HepG2 (cell line): ENCODE measurements around the gene HES2. TPM values are rescaled to one million over a fixed set of nuclear protein-coding genes. Genes with fewer than 3 reads are reported as not detected.
"Not testable (repeated sequence)": the region's sequence is repeated elsewhere in the genome, so short reads cannot be mapped to it uniquely, and the experiment has no call there.

Experiments
- ATAC-seq: fragments of 200-7000 bp; cut with Tn5 transposase; 3 replicates; pipeline ENCODE4 v1.9.1; 2020; ENCODE audit warnings: mild to moderate bottlenecking, moderate library complexity
- BruUV-seq: library from RNA; stranded (reverse); fragments of 400-500 nt; replicated peaks from 2 replicates; lab custom pipeline; 2021; lab: Mats Ljungman, UMichigan
- CTCF ChIA-PET: fragments of 300-600 bp; formaldehyde crosslinking; extraction: SDS; loops from one replicate; lab custom pipeline; 2021; ENCODE audit warnings: low total read pairs, inconsistent platforms, low intra/inter-chr PET ratio; lab: Yijun Ruan, JAX
- POLR2A ChIA-PET: fragments of 350-600 bp; sonication (Branson Sonifier 250); formaldehyde crosslinking; loops from one replicate; lab custom pipeline; 2020; ENCODE audit warnings: antibody characterized with exemption, inconsistent platforms; lab: Yijun Ruan, JAX
- DNase-seq: peaks from one replicate; pipeline ENCODE4 v3.0.0-alpha.2; 2015; ENCODE audit warnings: low spot score
- FAIRE-seq: peaks from 3 replicates; lab custom pipeline; 2011; peaks lifted over from hg19 to GRCh38; lab: Jason Lieb, UNC
- H2AFZ ChIP-seq: one replicate; pipeline ENCODE4 v1.6.1; 2011; ENCODE audit warnings: low read length, inconsistent platforms
- H3K27ac ChIP-seq: fragments of 300-600 bp; 3 replicates; pipeline ENCODE4 v1.8.0; 2011; ENCODE audit warnings: mixed run types, mild to moderate bottlenecking, mixed read lengths, low read length, inconsistent platforms; ENCODE audit not compliant: insufficient read depth; ENCODE audit errors: extremely low read length
- H3K27me3 ChIP-seq, 2 experiments: fragments of 200-600 bp in 1 of 2; 2 replicates in 1 of 2; 3 replicates in 1 of 2; pipeline versions ENCODE4 v1.6.0 to v1.8.0; 2011; ENCODE audit warnings: low read length in 2 of 2, mild to moderate bottlenecking in 2 of 2, moderate library complexity in 2 of 2, inconsistent platforms in 1 of 2; ENCODE audit not compliant: insufficient read depth in 2 of 2, control insufficient read depth in 1 of 2
- H3K36me3 ChIP-seq, 2 experiments: fragments of 200-600 bp in 1 of 2; replicated peaks in 1 of 2; 2 replicates in 1 of 2; 3 replicates in 1 of 2; pipeline versions ENCODE4 v1.5.1 to v1.8.0; 2011; ENCODE audit warnings: low read length in 2 of 2, inconsistent platforms in 1 of 2; ENCODE audit not compliant: insufficient read depth in 2 of 2, control insufficient read depth in 1 of 2
- H3K4me1 ChIP-seq: 2 replicates; pipeline ENCODE4 v1.5.1; 2012; ENCODE audit warnings: low read length, inconsistent platforms; ENCODE audit not compliant: insufficient read depth
- H3K4me2 ChIP-seq: 2 replicates; pipeline ENCODE4 v1.6.0; 2011; ENCODE audit warnings: low read depth, low read length, inconsistent platforms
- H3K4me3 ChIP-seq, 3 experiments: fragments of 200-600 bp in 1 of 3; sonication (generic), shearing (Covaris generic) in 1 of 3; replicated peaks in 1 of 3; 2 replicates each; pipeline ENCODE4 v1.5.1; 2011 to 2016; ENCODE audit warnings: low read length in 3 of 3, inconsistent platforms in 2 of 3, low read depth in 2 of 3, mild to moderate bottlenecking in 2 of 3, control low read depth in 1 of 3, mixed read lengths in 1 of 3; ENCODE audit not compliant: insufficient read depth in 1 of 3
- H3K79me2 ChIP-seq: one replicate; pipeline ENCODE4 v1.6.1; 2011; ENCODE audit warnings: low read length, inconsistent platforms; ENCODE audit not compliant: insufficient read depth
- H3K9ac ChIP-seq: 2 replicates; pipeline ENCODE4 v1.6.0; 2011; ENCODE audit warnings: mild to moderate bottlenecking, low read depth, low read length, inconsistent platforms; ENCODE audit not compliant: insufficient read depth
- H3K9me3 ChIP-seq: 2 replicates; pipeline ENCODE4 v1.5.1; 2012; ENCODE audit warnings: mild to moderate bottlenecking, low read length
- H4K20me1 ChIP-seq: 2 replicates; pipeline ENCODE4 v1.6.0; 2011; ENCODE audit warnings: inconsistent platforms, mild to moderate bottlenecking, low read length, moderate library complexity; ENCODE audit not compliant: insufficient read depth
- CTCF ChIP-seq: sonication (generic); formaldehyde crosslinking; IDR thresholded peaks from 2 replicates; pipeline ENCODE4 v1.5.0; 2020; ENCODE audit warnings: mild to moderate bottlenecking, missing genetic modification reagents, moderate library complexity
- KDM2A ChIP-seq: sonication (generic); formaldehyde crosslinking; IDR thresholded peaks from 2 replicates; pipeline ENCODE4 v1.4.0; 2020; ENCODE audit warnings: low read depth, missing genetic modification reagents, borderline replicate concordance
- RAD21 ChIP-seq: fragments of 450-650 bp; formaldehyde crosslinking; IDR thresholded peaks from 2 replicates; pipeline ENCODE4 v1.5.0; 2020; ENCODE audit warnings: mild to moderate bottlenecking
- RFX5 ChIP-seq: IDR thresholded peaks from 2 replicates; pipeline ENCODE4 v1.6.1; 2011; ENCODE audit warnings: low read depth, low read length, improper control_type of control experiment
- RFXANK ChIP-seq: IDR thresholded peaks from 2 replicates; pipeline ENCODE4 v1.6.1; 2016
- RFXAP ChIP-seq: sonication (generic); formaldehyde crosslinking; IDR thresholded peaks from 2 replicates; pipeline ENCODE4 v1.4.0; 2020; ENCODE audit warnings: missing genetic modification reagents, borderline replicate concordance
- SMC3 ChIP-seq: IDR thresholded peaks from 2 replicates; pipeline ENCODE4 v1.6.1; 2011; ENCODE audit warnings: low read length, improper control_type of control experiment
- STAG1 ChIP-seq: sonication (generic); formaldehyde crosslinking; IDR thresholded peaks from 2 replicates; pipeline ENCODE4 v1.4.0; 2020; ENCODE audit warnings: missing genetic modification reagents
- ZBTB38 ChIP-seq: sonication (generic); formaldehyde crosslinking; IDR thresholded peaks from 2 replicates; pipeline ENCODE4 v1.5.1; 2020; ENCODE audit warnings: mild to moderate bottlenecking, missing genetic modification reagents
- ZNF687 ChIP-seq: sonication (generic); formaldehyde crosslinking; IDR thresholded peaks from 2 replicates; pipeline ENCODE4 v1.5.1; 2020; ENCODE audit warnings: mild to moderate bottlenecking, missing genetic modification reagents, moderate library complexity
- ZNF788 ChIP-seq: sonication (generic); formaldehyde crosslinking; IDR thresholded peaks from 2 replicates; pipeline ENCODE4 v1.5.0; 2020; ENCODE audit warnings: mild to moderate bottlenecking, missing genetic modification reagents, borderline replicate concordance
- WGBS: methylation state at CpG from one replicate; pipeline ENCODE4 v1.1.6; 2017; ENCODE audit warnings: low lambda C conversion rate; 5-methylcytosine and 5-hydroxymethylcytosine counted together
- in situ Hi-C: cut with HindIII; loops from 2 replicates; pipeline ENCODE4 v1.10.0; 2017; ENCODE audit warnings: low pct_unique_long_range_greater_than_20kb; ENCODE audit not compliant: extremely low pct_ligation_motif_present
- intact Hi-C: fragments of 100-400 bp; cut with micrococcal nuclease; formaldehyde crosslinking; loops from one replicate; pipeline ENCODE4 v1.10.0; 2022; ENCODE audit not compliant: unreplicated experiment
- polyA plus RNA-seq, 8 experiments: library from polyadenylated mRNA; depleted of rRNA in 3 of 8; stranded (reverse) in 7 of 8; unstranded in 1 of 8; fragments of >200 nt; fragmentation: Illumina TruSeq in 4 of 8; extraction: Trizol in 4 of 8; gene quantifications; 2 replicates each; pipeline versions ENCODE4 v1.2.1 to v1.2.3, GENCODE V29; 2011 to 2016; ENCODE audit warnings: low read depth in 4 of 8, missing spikeins in 1 of 8, mixed read lengths in 1 of 8; ENCODE audit not compliant: insufficient read depth in 1 of 8
- total RNA-seq, 5 experiments: library from RNA; depleted of rRNA; stranded (reverse); fragments of >200 nt; fragmentation: Illumina TruSeq; extraction: Trizol; gene quantifications; 2 replicates each; pipeline ENCODE4 v1.2.3, GENCODE V29; 2016; ENCODE audit warnings: low read depth in 1 of 5
- TF ChIP-seq, protein P1 (sequence below): IDR thresholded peaks from 2 replicates; pipeline ENCODE4 v1.6.1; 2016; ENCODE audit warnings: mild to moderate bottlenecking
- TF ChIP-seq, protein P2 (sequence below): sonication (generic); formaldehyde crosslinking; IDR thresholded peaks from 2 replicates; pipeline ENCODE4 v1.4.0; 2020; ENCODE audit warnings: missing genetic modification reagents

HES2 gene
- total and polyA plus RNA-seq, 2 of the 13 experiments (the other 11 are each of a cell fraction or from before 2014, with no cell fraction given) = 0.11 to 0.17 TPM

DNA sequence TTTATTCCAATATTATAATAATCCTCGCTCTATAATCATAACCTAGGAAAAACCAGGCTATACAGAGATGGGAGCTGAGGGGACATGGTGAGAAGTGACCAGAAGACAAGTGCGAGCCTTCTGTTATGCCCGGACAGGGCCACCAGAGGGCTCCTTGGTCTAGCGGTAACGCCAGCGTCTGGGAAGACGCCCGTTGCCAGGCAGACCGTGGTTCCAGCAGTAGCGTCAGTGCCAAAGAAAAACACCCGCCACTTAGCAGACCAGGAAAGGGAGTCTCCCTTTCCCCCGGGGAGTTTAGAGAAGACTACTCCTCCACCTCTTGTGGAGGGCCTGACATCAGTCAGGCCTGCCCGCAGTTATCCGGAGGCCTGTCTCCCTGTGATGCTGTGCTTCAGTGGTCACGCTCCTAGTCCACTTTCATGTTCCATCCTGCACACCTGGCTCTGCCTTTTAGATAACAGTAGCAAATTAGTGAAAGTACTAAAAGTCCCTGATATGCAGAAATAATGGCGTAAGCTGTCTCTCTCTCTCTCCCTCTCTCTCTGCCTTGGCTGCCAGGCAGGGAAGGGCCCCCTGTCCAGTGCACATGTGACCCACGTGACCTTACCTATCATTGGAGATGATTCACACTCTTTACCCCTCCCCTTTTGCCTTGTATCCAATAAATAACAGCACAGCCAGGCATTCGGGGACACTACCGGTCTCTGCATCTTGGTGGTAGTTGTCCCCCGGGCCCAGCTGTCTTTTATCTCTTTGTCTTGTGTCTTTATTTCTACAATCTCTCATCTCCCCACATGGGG, 56.4 kb downstream of the HES2 start:
- H3K4me3 ChIP-seq, H3K9ac ChIP-seq, H3K36me3 ChIP-seq, H3K27ac ChIP-seq, in situ Hi-C loops, FAIRE-seq, H3K27me3 ChIP-seq, BruUV-seq, ATAC-seq, H4K20me1 ChIP-seq, H2AFZ ChIP-seq, DNase-seq, H3K9me3 ChIP-seq, H3K79me2 ChIP-seq: not testable (repeated sequence)
- 47% methylated on average over 15 of the region's 20 CpGs for WGBS
- intact Hi-C loops = loop anchor here (2.0 to 10.0 kb wide), 2 partner anchors 42 to 1118 kb away; no protein-coding TSS in a partner anchor
- POLR2A ChIA-PET = interaction anchor here (3.6 kb wide), 1 partner anchor 30 kb away, joined by 21 read pairs; the partner anchor contains the start of gene ACOT7
- CTCF ChIA-PET = interaction anchor here (1.2 to 1.6 kb wide), 2 partner anchors 41 to 51 kb away, joined by 3 to 14 read pairs; no protein-coding TSS in a partner anchor
- 0 out of 2 replicates have a peak overlapping the region, but pooled peaks have one; percentile 18 for H3K4me2 ChIP-seq
- 0 out of 2 replicates have a peak, but pooled peaks have one; percentile 12 for TF ChIP-seq ZNF788 (CRISPR knock-in tag)
- TF ChIP-seq RFXANK (CRISPR knock-in tag) = peak; percentile 67; the same call in 1 of the 2 replicates
- peak; percentile 26 for TF ChIP-seq SMC3
- TF ChIP-seq RFXAP (CRISPR knock-in tag) = peak; percentile 60; the same call in 1 of the 2 replicates
- peak; percentile 40 for TF ChIP-seq ZNF687 (CRISPR knock-in tag)
- peak; percentile 79 for TF ChIP-seq RFX5
- TF ChIP-seq KDM2A (CRISPR knock-in tag) = peak; percentile 62; the same call in 1 of the 2 replicates
- TF ChIP-seq CTCF (CRISPR knock-in tag) = peak; percentile 78
- TF ChIP-seq, protein P1, sequence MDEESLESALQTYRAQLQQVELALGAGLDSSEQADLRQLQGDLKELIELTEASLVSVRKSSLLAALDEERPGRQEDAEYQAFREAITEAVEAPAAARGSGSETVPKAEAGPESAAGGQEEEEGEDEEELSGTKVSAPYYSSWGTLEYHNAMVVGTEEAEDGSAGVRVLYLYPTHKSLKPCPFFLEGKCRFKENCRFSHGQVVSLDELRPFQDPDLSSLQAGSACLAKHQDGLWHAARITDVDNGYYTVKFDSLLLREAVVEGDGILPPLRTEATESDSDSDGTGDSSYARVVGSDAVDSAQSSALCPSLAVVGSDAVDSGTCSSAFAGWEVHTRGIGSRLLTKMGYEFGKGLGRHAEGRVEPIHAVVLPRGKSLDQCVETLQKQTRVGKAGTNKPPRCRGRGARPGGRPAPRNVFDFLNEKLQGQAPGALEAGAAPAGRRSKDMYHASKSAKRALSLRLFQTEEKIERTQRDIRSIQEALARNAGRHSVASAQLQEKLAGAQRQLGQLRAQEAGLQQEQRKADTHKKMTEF (CRISPR knock-in tag) = 0 out of 2 replicates have a peak, but pooled peaks have one; percentile 31
- TF ChIP-seq RAD21 (CRISPR knock-in tag) = peak; percentile 83
- TF ChIP-seq, protein P2, sequence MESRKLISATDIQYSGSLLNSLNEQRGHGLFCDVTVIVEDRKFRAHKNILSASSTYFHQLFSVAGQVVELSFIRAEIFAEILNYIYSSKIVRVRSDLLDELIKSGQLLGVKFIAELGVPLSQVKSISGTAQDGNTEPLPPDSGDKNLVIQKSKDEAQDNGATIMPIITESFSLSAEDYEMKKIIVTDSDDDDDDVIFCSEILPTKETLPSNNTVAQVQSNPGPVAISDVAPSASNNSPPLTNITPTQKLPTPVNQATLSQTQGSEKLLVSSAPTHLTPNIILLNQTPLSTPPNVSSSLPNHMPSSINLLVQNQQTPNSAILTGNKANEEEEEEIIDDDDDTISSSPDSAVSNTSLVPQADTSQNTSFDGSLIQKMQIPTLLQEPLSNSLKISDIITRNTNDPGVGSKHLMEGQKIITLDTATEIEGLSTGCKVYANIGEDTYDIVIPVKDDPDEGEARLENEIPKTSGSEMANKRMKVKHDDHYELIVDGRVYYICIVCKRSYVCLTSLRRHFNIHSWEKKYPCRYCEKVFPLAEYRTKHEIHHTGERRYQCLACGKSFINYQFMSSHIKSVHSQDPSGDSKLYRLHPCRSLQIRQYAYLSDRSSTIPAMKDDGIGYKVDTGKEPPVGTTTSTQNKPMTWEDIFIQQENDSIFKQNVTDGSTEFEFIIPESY (CRISPR knock-in tag) = peak; percentile 95
- TF ChIP-seq ZBTB38 (CRISPR knock-in tag) = 0 out of 2 replicates have a peak, but pooled peaks have one; percentile 26
- TF ChIP-seq STAG1 (CRISPR knock-in tag) = peak; percentile 69
- peaks cover 45% of the 10 kb centered on the region for H3K4me1 ChIP-seq
